Suprapubic skin (tissue), 4 donors: ENCODE results near the gene KCTD1. TPM values are rescaled to one million over a fixed set of nuclear protein-coding genes. Genes with fewer than 3 reads are reported as not detected.

Experiments used
- DNase-seq, 2 donors: peaks; one replicate each; pipeline ENCODE4 v3.0.0-alpha.2; 2019; ENCODE audit warnings: low spot score in 2 of 2
- H3K27ac ChIP-seq: fragments of 200-600 bp; sonication (generic); one replicate; pipeline ENCODE4 v1.5.1; 2019
- H3K27me3 ChIP-seq: fragments of 200-600 bp; sonication (generic); one replicate; pipeline ENCODE4 v1.5.1; 2019
- H3K36me3 ChIP-seq: fragments of 200-600 bp; sonication (generic); one replicate; pipeline ENCODE4 v1.5.1; 2019
- H3K4me1 ChIP-seq: fragments of 200-600 bp; sonication (generic); one replicate; pipeline ENCODE4 v1.5.1; 2019
- H3K4me3 ChIP-seq: fragments of 200-600 bp; sonication (generic); one replicate; pipeline ENCODE4 v1.5.1; 2019; ENCODE audit warnings: mild to moderate bottlenecking
- H3K9me3 ChIP-seq: fragments of 200-600 bp; sonication (generic); one replicate; pipeline ENCODE4 v1.5.1; 2019
- EP300 ChIP-seq: sonication (generic); formaldehyde crosslinking; IDR thresholded peaks from one replicate; pipeline ENCODE4 v1.6.1; 2017; ENCODE audit warnings: antibody characterized with exemption
- POLR2A ChIP-seq, 2 donors: fragments of 450-650 bp; IDR thresholded peaks; one replicate each; pipeline ENCODE4 v1.6.1; 2017; ENCODE audit warnings: antibody characterized with exemption in 2 of 2, mild to moderate bottlenecking in 2 of 2, moderate library complexity in 2 of 2
- POLR2AphosphoS5 ChIP-seq, 3 donors: sonication (generic); formaldehyde crosslinking; IDR thresholded peaks; one replicate each; pipeline ENCODE4 v1.6.1; 2017; ENCODE audit warnings: antibody characterized with exemption in 3 of 3
- WGBS: methylation state at CpG from one replicate; pipeline ENCODE4 v1.1.5; 2018; 5-methylcytosine and 5-hydroxymethylcytosine counted together
- total RNA-seq, 4 donors: library from RNA; depleted of rRNA; stranded (reverse); fragments of >200 nt; gene quantifications; one replicate each; pipeline ENCODE4 v1.1.0, GENCODE V29; 2016
- TF ChIP-seq, protein P1 (sequence below), 2 donors: fragments of 200-600 bp in 1 of 2; fragments of 450-650 bp in 1 of 2; sonication (generic) in 1 of 2; IDR thresholded peaks; one replicate each; pipeline ENCODE4 v1.5.1; 2016 to 2019; ENCODE audit warnings: antibody characterized with exemption in 2 of 2, mild to moderate bottlenecking in 1 of 2, moderate library complexity in 1 of 2

KCTD1 gene
- total RNA-seq, 4 donors from 2014 or later, result 31.9 to 104 (median 69.7) TPM

GRCh38 chr18:26453386-26453901, 94.9 kb downstream of the KCTD1 start:
- Histone ChIP-seq H3K4me3 (no peak overlapping the region), H3K4me1 (peaks cover 6% of the 10 kb centered on the region), H3K27ac (no peak overlapping the region), H3K27me3 (no peaks in the 10 kb centered on the region), H3K9me3 (no peaks in the 10 kb centered on the region), H3K36me3 (peaks cover 17% of the 10 kb centered on the region)
- no peak for DNase-seq
- 95% methylated on average over 4 of the region's 4 CpGs for WGBS
- no peak for TF ChIP-seq EP300

DNA sequence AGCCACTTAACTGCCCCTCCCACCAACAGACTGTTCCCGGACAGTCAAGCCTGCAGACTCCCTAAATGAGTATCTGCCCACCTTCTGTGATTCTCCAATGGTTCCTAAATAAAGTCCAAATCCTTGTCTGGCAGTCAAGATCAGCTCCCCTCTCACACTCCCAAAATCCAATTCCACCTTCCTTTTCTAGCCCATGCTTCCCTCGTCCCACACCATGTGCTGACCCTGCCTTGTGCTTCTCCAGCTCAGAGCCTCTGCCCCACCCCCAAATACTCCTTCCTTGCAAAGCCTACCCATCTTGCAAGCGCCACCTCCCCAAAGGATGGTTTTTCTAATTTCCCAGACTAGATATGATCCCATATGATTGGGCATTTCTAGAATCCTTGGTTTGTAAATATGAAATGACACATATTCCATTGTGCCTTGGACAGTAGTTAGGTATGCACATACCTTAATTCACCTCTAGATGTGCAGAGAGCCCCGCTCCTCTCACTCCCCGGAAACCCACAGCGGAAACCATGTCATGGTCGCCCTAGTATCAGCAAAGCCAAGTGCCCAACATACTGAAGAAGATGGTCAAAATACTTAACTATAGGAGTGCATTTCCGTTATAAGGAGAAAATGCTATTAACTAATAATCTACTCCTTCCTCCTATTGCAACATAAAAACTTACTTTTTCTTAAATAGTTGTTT, 97.2 kb downstream of the KCTD1 start:
- WGBS, result 88% methylated on average over 8 of the region's 8 CpGs
- TF ChIP-seq, protein P1, sequence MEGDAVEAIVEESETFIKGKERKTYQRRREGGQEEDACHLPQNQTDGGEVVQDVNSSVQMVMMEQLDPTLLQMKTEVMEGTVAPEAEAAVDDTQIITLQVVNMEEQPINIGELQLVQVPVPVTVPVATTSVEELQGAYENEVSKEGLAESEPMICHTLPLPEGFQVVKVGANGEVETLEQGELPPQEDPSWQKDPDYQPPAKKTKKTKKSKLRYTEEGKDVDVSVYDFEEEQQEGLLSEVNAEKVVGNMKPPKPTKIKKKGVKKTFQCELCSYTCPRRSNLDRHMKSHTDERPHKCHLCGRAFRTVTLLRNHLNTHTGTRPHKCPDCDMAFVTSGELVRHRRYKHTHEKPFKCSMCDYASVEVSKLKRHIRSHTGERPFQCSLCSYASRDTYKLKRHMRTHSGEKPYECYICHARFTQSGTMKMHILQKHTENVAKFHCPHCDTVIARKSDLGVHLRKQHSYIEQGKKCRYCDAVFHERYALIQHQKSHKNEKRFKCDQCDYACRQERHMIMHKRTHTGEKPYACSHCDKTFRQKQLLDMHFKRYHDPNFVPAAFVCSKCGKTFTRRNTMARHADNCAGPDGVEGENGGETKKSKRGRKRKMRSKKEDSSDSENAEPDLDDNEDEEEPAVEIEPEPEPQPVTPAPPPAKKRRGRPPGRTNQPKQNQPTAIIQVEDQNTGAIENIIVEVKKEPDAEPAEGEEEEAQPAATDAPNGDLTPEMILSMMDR (IDR thresholded peaks at IDR 0.05), result no peak
- no peak for TF ChIP-seq EP300
- no peak for TF ChIP-seq POLR2A (IDR thresholded peaks at IDR 0.05)
- TF ChIP-seq POLR2AphosphoS5 (IDR thresholded peaks at IDR 0.05), result no peak
- no peak for DNase-seq

GRCh38 chr18:26448714-26449159, 99.6 kb downstream of the KCTD1 start:
- Histone ChIP-seq H3K27ac (no peak overlapping the region), H3K4me1 (peaks cover 12% of the 10 kb centered on the region), H3K9me3 (no peaks in the 10 kb centered on the region), H3K27me3 (no peaks in the 10 kb centered on the region), H3K36me3 (peaks cover 1% of the 10 kb centered on the region), H3K4me3 (no peak overlapping the region)
- TF ChIP-seq POLR2AphosphoS5 (IDR thresholded peaks at IDR 0.05), result no peak
- no peak for TF ChIP-seq EP300
- TF ChIP-seq, protein P1 (IDR thresholded peaks at IDR 0.05), result no peak
- TF ChIP-seq POLR2A (IDR thresholded peaks at IDR 0.05), result no peak
- WGBS, result 77% methylated on average over 8 of the region's 8 CpGs
- DNase-seq, result no peak

More for the DNA sequence above, 97.2 kb downstream of the KCTD1 start:
- H3K27ac ChIP-seq, result no peak overlapping the region
- H3K4me3 ChIP-seq, result no peak overlapping the region
- H3K9me3 ChIP-seq, result no peaks in the 10 kb centered on the region
- H3K36me3 ChIP-seq, result peaks cover 14% of the 10 kb centered on the region
- H3K4me1 ChIP-seq, result peaks cover 12% of the 10 kb centered on the region
- H3K27me3 ChIP-seq, result no peaks in the 10 kb centered on the region

DNA sequence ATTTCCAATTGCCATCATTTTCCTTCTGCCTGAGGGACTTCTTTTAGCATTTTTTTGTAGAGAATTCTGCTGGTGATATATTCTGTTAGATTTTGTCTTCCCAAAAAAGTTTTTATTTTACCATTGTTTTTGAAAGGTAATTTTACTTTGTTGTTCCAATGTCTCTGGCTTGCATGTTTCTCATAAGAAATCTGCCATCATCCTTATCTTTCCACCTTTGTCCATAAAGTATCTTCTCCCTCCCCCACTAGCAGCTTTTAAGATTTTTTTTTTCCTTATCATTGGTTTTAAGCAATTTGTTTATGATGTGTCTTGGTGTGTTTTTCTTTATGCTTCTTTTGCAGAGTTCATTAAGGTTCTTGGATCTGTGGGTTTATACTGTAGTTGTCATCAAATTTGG, 104.5 kb downstream of the KCTD1 start:
- DNase-seq, result no peak
- TF ChIP-seq EP300 (no peak), POLR2A (IDR thresholded peaks at IDR 0.05) (no peak), POLR2AphosphoS5 (IDR thresholded peaks at IDR 0.05) (no peak)
- TF ChIP-seq, protein P1 (IDR thresholded peaks at IDR 0.05), result no peak
- Histone ChIP-seq H3K27me3 (no peaks in the 10 kb centered on the region), H3K9me3 (no peaks in the 10 kb centered on the region), H3K27ac (no peak overlapping the region), H3K4me1 (peaks cover 33% of the 10 kb centered on the region), H3K36me3 (no peaks in the 10 kb centered on the region), H3K4me3 (no peak overlapping the region)

DNA sequence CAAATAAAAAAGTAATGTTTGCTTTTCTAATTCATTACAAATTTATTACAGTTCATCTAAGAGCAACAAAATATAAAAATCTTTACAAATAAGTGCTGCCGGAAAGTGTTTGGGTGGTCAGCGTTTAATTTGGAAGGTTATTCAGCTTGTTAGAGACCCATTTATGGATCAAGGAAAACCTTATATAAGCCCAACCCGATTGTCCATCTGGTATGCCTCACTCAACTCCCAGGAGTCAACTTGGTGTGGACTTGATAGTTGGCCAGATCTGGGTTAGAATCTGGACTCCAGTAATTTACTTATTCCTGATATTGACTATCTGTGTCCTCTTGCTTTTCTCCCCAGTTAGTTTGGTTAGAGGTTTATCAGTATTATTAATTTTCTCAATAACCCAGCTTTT, 106.2 kb downstream of the KCTD1 start:
- H3K4me1 ChIP-seq, result peaks cover 23% of the 10 kb centered on the region
- H3K4me3 ChIP-seq, result no peak overlapping the region
- 58% methylated on average over 3 of the region's 3 CpGs for WGBS
- no peaks in the 10 kb centered on the region for H3K9me3 ChIP-seq
- TF ChIP-seq, protein P1 (IDR thresholded peaks at IDR 0.05), result no peak
- TF ChIP-seq POLR2A (IDR thresholded peaks at IDR 0.05) (no peak), EP300 (no peak), POLR2AphosphoS5 (IDR thresholded peaks at IDR 0.05) (no peak)
- H3K36me3 ChIP-seq, result no peaks in the 10 kb centered on the region
- peak overlapping the region; percentile 68 for H3K27ac ChIP-seq
- H3K27me3 ChIP-seq, result no peaks in the 10 kb centered on the region
- no peak for DNase-seq
